T-helper 1 cell treated with Interleukin-12 subunit alpha and Interleukin-12 subunit beta and Interleukin-4 antibody, amounts not matched to agents 30 μg/mL and 1 μg/mL, for 36 hours (primary cell): ENCODE data around the gene DEDD.
A peak's percentile ranks its signal among the peaks of the same experiment; 100 is the strongest.

ENCODE experiments used
- H3K27ac Mint-ChIP-seq: one replicate; pipeline ENCODE4 v1.8.0; 2021; ENCODE audit warnings: mild to moderate bottlenecking, mixed read lengths
- H3K27me3 Mint-ChIP-seq: one replicate; pipeline ENCODE4 v1.8.0; 2021; ENCODE audit warnings: low read depth, mixed read lengths
- H3K36me3 Mint-ChIP-seq: one replicate; pipeline ENCODE4 v1.8.0; 2021; ENCODE audit warnings: low read depth, mixed read lengths
- H3K4me1 Mint-ChIP-seq: one replicate; pipeline ENCODE4 v1.8.0; 2021; ENCODE audit warnings: low read depth, mixed read lengths
- H3K4me3 Mint-ChIP-seq: one replicate; pipeline ENCODE4 v1.8.0; 2021; ENCODE audit warnings: mild to moderate bottlenecking, moderate library complexity, mixed read lengths
- H3K9me3 Mint-ChIP-seq: one replicate; pipeline ENCODE4 v1.8.0; 2021; ENCODE audit warnings: mixed read lengths

The DEDD gene

DNA sequence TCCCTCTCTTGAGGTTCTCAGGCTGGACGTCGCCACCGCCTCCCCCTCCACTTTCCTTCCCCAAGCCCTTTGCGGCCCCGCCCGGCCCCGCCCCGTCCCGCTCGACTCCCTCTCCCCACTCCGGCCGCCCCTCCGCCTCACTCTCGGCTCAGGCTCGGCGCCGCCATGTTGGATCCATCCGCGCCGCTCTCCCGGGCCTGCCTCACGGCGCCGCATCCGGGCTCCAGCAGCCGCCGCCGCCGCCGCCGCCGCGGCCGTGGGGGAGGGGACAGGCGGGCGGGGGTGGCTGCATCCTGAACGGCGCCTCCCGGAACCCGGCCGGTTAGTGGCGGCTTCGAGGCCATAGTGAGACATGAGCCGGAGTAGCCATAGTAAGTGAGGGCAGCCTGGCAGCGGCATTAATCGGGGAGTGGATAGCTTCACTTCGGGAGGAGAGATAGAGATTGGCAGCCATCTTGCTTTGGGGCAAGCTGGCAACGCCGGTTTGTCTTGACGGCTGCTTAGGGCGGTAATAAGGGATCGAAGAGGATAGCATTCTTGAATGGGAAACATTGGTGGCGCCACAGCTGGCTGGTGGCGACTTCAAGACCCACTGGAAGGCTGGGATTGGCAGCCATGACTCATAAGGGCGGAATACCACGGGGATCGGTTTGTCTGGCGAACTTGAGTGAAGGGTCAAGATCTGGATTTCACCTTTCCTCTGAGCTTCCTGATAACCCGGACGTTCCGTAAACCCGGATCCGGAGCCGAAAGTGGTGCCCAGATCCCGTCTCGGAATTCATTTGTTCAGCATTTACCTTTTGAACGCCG lies at the start of gene DEDD:
Gene DEDD (minus strand): TSS at position 258 of the 810 bp plus-strand sequence. CDS start 8,205 bp downstream, outside the sequence.
- H3K27ac Mint-ChIP-seq: peak within 1 kb of the TSS; percentile 88
- H3K4me1 Mint-ChIP-seq: peaks cover 37% of the 10 kb centered on the region
- H3K27me3 Mint-ChIP-seq: no peaks in the 10 kb centered on the region
- no peaks in the 10 kb centered on the region for H3K9me3 Mint-ChIP-seq
- no peak within 1 kb of the TSS for H3K4me3 Mint-ChIP-seq
- H3K36me3 Mint-ChIP-seq: peaks cover 11% of the 10 kb centered on the region

GRCh38 chr1:161182214-161182613 lies 49.7 kb upstream of the DEDD start:
- Mint-ChIP-seq H3K27me3 (no peaks in the 10 kb centered on the region), H3K4me1 (peaks cover 68% of the 10 kb centered on the region), H3K27ac (peak overlapping the region; percentile 95), H3K4me3 (peak overlapping the region; percentile 61), H3K9me3 (no peaks in the 10 kb centered on the region), H3K36me3 (peaks cover 6% of the 10 kb centered on the region)

DNA sequence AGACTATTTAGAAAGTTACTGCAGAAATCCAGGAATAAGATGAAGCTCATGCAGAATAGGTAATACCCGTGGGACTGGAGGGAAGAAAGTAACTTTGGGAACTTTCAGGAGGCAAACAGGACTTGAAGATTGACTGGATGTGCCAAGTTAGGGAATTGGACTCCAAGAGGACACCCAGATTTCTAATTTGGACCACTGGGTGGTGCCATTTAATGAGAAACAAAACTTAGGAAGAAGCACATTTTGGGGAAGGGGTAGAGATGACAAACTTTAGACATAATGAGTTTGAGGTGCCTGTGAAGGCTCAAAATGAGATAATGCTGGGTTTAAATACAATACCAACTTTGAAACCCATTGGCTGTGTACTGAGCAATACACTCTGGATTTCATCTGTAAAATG lies 48.2 kb upstream of the DEDD start:
- Mint-ChIP-seq H3K27me3 (no peaks in the 10 kb centered on the region), H3K4me1 (peaks cover 69% of the 10 kb centered on the region), H3K4me3 (no peak overlapping the region), H3K36me3 (peaks cover 13% of the 10 kb centered on the region), H3K9me3 (no peaks in the 10 kb centered on the region), H3K27ac (peak overlapping the region; percentile 86)

- no peaks in the 10 kb centered on the region for H3K27me3 Mint-ChIP-seq
Measured at GRCh38 chr1:161179698-161180097, 47.2 kb upstream of the DEDD start.

GRCh38 chr1:161177936-161178244 lies 45.4 kb upstream of the DEDD start:
- H3K9me3 Mint-ChIP-seq: no peaks in the 10 kb centered on the region
- H3K4me3 Mint-ChIP-seq: peak overlapping the region; percentile 95
- H3K27ac Mint-ChIP-seq: peak overlapping the region; percentile 95
- H3K27me3 Mint-ChIP-seq: no peaks in the 10 kb centered on the region
- peaks cover 25% of the 10 kb centered on the region for H3K36me3 Mint-ChIP-seq
- H3K4me1 Mint-ChIP-seq: peaks cover 65% of the 10 kb centered on the region

More at GRCh38 chr1:161179698-161180097, 47.2 kb upstream of the DEDD start:
- Mint-ChIP-seq H3K4me1 (peaks cover 70% of the 10 kb centered on the region), H3K4me3 (no peak overlapping the region), H3K27ac (peak overlapping the region; percentile 86), H3K36me3 (peaks cover 18% of the 10 kb centered on the region), H3K9me3 (no peaks in the 10 kb centered on the region)

GRCh38 chr1:161177112-161177935 lies 44.9 kb upstream of the DEDD start, which contains the start of gene B4GALT3:
TSS of gene B4GALT3 (minus strand) at chr1:161177507. CDS start at chr1:161176060, 1,447 bp downstream.
- Mint-ChIP-seq H3K4me3 (peak within 1 kb of the TSS; percentile 95), H3K9me3 (no peaks in the 10 kb centered on the region), H3K4me1 (peaks cover 59% of the 10 kb centered on the region), H3K27ac (peak within 1 kb of the TSS; percentile 95), H3K36me3 (peaks cover 29% of the 10 kb centered on the region), H3K27me3 (no peaks in the 10 kb centered on the region)

DNA sequence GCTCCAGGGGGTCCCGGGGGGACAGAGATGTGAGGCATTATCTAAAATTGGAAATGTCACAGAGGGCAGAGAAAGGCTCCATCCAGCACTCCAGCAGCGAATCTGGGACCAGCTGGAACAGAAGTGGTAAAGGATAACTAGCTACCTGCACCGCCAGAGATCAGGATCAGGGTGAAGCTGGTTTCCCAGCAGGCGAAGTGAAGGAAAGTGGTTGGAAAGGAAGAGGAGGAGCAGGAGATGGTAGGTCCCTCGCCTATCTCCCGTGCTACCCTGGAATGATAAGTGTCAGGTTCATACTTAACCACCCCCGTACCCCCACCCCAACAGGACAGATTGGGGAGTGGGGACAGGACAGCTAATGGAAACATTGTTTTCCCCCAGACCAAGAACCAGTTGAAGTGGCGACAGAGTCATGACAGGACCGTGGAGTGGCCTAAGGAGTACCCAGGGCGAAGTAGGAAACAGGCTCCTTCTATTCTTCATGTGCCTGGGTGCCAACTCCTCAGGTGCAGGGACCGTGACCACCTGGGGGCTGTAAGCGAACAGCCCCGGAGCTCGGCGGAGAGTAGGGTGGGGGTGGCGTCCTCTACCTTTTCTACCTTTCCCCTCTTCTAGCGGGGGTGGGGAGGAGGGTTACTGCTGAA lies 44.1 kb upstream of the DEDD start:
- no peaks in the 10 kb centered on the region for H3K27me3 Mint-ChIP-seq
- peaks cover 54% of the 10 kb centered on the region for H3K4me1 Mint-ChIP-seq
- H3K9me3 Mint-ChIP-seq: no peaks in the 10 kb centered on the region
- H3K4me3 Mint-ChIP-seq: peak overlapping the region; percentile 95
- H3K27ac Mint-ChIP-seq: peak overlapping the region; percentile 95
- peaks cover 32% of the 10 kb centered on the region for H3K36me3 Mint-ChIP-seq

DNA sequence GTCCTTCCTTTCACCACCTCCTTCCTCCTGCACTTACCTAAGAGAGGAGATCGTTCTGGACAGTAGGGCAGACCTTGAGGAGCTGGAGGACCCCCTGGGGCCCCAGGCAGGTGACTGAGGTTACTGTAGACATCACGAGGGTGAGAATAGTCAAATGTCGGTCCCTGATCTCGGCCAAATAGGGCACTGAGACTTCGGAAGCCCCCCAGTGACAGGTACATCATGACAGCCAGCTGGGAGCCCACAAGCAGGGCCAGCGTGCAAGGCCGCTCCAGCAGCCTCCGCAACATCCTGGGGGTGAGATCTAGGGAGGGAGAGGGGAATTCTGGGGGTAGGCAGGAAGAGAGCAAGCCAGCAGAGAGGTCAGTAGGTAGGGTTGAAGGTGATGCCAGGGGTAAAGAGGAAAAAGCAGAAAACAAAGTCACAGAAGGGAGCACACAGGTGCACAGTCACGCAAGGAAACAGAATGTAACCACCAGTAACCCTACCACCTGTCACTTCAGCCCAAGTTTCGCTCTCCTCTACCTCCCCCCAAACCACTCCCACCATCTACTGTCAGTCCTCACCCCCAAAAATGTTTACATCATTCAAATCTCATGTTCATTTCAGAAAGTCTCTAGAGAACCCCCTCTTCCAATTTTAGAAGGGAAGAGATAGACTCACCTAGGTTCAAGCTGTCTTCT lies 43.4 kb upstream of the DEDD start:
- peak overlapping the region; percentile 95 for H3K27ac Mint-ChIP-seq
- H3K9me3 Mint-ChIP-seq: no peaks in the 10 kb centered on the region
- H3K4me1 Mint-ChIP-seq: peaks cover 49% of the 10 kb centered on the region
- peaks cover 37% of the 10 kb centered on the region for H3K36me3 Mint-ChIP-seq
- no peaks in the 10 kb centered on the region for H3K27me3 Mint-ChIP-seq
- H3K4me3 Mint-ChIP-seq: peak overlapping the region; percentile 95

- Mint-ChIP-seq H3K9me3 (no peaks in the 10 kb centered on the region), H3K27me3 (no peaks in the 10 kb centered on the region), H3K36me3 (peaks cover 37% of the 10 kb centered on the region), H3K4me1 (peaks cover 41% of the 10 kb centered on the region), H3K4me3 (peak overlapping the region; percentile 37), H3K27ac (peak overlapping the region; percentile 43)
Measured at GRCh38 chr1:161174911-161175310, 42.4 kb upstream of the DEDD start.

DNA sequence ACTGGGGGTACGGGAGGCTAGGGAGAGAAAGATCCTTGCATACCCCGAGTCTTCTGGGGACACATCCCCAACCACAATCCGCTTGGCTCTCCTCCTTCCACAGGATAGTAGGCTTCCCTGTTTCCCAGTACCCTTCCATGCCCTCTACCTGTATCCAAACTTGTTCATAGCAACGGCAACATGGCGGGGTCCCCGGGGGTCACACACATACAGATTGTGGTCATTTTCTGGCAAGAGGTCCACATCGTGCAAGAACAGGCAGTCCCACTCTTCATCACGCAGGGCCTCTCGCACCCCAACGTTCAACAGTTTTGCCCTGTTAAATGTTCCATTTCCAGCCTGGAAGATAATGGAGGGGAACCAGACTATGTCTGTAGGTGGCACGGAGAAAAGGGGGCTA lies 41.2 kb upstream of the DEDD start:
- Mint-ChIP-seq H3K4me3 (no peak overlapping the region), H3K27ac (no peak overlapping the region), H3K9me3 (no peaks in the 10 kb centered on the region), H3K27me3 (no peaks in the 10 kb centered on the region), H3K4me1 (peaks cover 38% of the 10 kb centered on the region), H3K36me3 (peaks cover 37% of the 10 kb centered on the region)

- no peaks in the 10 kb centered on the region for H3K27me3 Mint-ChIP-seq
- no peak overlapping the region for H3K4me3 Mint-ChIP-seq
- H3K36me3 Mint-ChIP-seq: peaks cover 41% of the 10 kb centered on the region
- no peaks in the 10 kb centered on the region for H3K9me3 Mint-ChIP-seq
- H3K27ac Mint-ChIP-seq: peak overlapping the region; percentile 62
- peaks cover 38% of the 10 kb centered on the region for H3K4me1 Mint-ChIP-seq
Measured at GRCh38 chr1:161172776-161173376, 40.4 kb upstream of the DEDD start.

GRCh38 chr1:161172349-161172748 lies 39.9 kb upstream of the DEDD start:
- peaks cover 41% of the 10 kb centered on the region for H3K36me3 Mint-ChIP-seq
- H3K9me3 Mint-ChIP-seq: no peaks in the 10 kb centered on the region
- peaks cover 35% of the 10 kb centered on the region for H3K4me1 Mint-ChIP-seq
- H3K27ac Mint-ChIP-seq: peak overlapping the region; percentile 64
- no peak overlapping the region for H3K4me3 Mint-ChIP-seq
- H3K27me3 Mint-ChIP-seq: no peaks in the 10 kb centered on the region

DNA sequence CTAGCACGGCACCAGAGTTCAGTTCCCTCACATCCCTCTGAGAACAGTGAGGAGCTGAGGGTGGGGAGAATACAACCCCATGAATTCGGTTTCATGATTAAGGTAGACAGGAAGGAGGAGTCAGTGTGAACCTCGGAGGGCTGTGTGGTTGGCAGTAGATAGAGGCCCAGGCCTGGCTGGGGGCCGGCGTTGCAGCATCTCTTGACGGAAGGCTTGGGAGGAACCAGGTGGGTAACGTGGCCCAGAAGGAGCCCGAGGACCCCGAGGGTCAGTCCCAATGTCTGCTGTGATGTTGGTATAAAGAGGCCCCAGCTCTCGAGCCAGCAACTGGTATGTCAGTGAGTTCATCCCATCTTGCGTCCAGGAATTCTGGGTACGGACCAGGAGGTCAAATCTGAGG lies 39.2 kb upstream of the DEDD start:
- no peaks in the 10 kb centered on the region for H3K27me3 Mint-ChIP-seq
- no peak overlapping the region for H3K4me3 Mint-ChIP-seq
- H3K9me3 Mint-ChIP-seq: no peaks in the 10 kb centered on the region
- peaks cover 41% of the 10 kb centered on the region for H3K36me3 Mint-ChIP-seq
- H3K27ac Mint-ChIP-seq: no peak overlapping the region
- peaks cover 40% of the 10 kb centered on the region for H3K4me1 Mint-ChIP-seq

DNA sequence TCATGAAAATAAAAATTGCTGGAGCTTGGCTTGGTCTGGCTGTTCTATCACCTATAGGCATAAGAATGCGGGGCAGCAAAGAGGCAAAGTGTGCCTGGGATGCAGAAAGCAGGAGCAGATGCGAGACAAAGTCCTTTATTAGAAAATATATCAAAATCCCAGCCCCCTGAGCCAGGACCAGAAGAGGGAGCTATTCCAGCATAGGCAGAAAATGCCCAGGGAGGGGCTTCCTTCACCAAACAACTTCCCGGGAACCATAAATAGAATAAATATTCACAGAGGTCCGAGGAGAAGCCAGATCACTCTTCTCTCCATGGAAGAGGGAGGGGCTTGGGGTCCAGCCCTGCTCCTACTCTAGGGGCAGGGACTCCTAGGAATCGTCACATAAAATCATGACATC lies 38.7 kb upstream of the DEDD start:
- peaks cover 38% of the 10 kb centered on the region for H3K36me3 Mint-ChIP-seq
- H3K4me3 Mint-ChIP-seq: no peak overlapping the region
- peaks cover 35% of the 10 kb centered on the region for H3K4me1 Mint-ChIP-seq
- no peaks in the 10 kb centered on the region for H3K9me3 Mint-ChIP-seq
- H3K27ac Mint-ChIP-seq: no peak overlapping the region
- H3K27me3 Mint-ChIP-seq: no peaks in the 10 kb centered on the region
